Karpas-422 (cell line): ENCODE data around the gene YEATS2. TPM values are rescaled to one million over a fixed set of nuclear protein-coding genes. Genes with fewer than 3 reads are reported as not detected.

ENCODE experiments used
- DNase-seq: peaks from one replicate; pipeline ENCODE4 v3.0.0-alpha.2; 2015
- H2AFZ ChIP-seq: fragments of 200-600 bp; sonication (generic); 2 replicates; pipeline ENCODE4 v1.6.1; 2014; ENCODE audit warnings: antibody characterized with exemption, low read length, mixed read lengths
- H3K27ac ChIP-seq: fragments of 200-600 bp; sonication (generic); 2 replicates; pipeline ENCODE4 v1.5.1; 2014; ENCODE audit warnings: mild to moderate bottlenecking, low read length, moderate library complexity
- H3K27me3 ChIP-seq: fragments of 200-600 bp; sonication (generic); 2 replicates; pipeline ENCODE4 v1.6.1; 2014; ENCODE audit warnings: low read length, mixed read lengths
- H3K36me3 ChIP-seq: fragments of 200-600 bp; sonication (generic); 2 replicates; pipeline ENCODE4 v1.6.1; 2014; ENCODE audit warnings: low read length, mixed read lengths; ENCODE audit not compliant: insufficient read depth
- H3K4me1 ChIP-seq: fragments of 200-600 bp; sonication (generic); 2 replicates; pipeline ENCODE4 v1.6.1; 2014; ENCODE audit warnings: mild to moderate bottlenecking, low read length, mixed read lengths
- H3K4me2 ChIP-seq: fragments of 200-600 bp; sonication (generic); 2 replicates; pipeline ENCODE4 v1.6.1; 2014; ENCODE audit warnings: low read length, low read depth, mild to moderate bottlenecking; ENCODE audit not compliant: poor library complexity, severe bottlenecking
- H3K4me3 ChIP-seq: fragments of 200-600 bp; sonication (generic); 2 replicates; pipeline ENCODE4 v1.5.1; 2014; ENCODE audit warnings: mild to moderate bottlenecking, antibody characterized with exemption, low read length, mixed read lengths
- H3K79me2 ChIP-seq: fragments of 200-600 bp; sonication (generic); 2 replicates; pipeline ENCODE4 v1.6.1; 2014; ENCODE audit warnings: mild to moderate bottlenecking, low read length, mixed read lengths
- H3K9ac ChIP-seq: fragments of 200-600 bp; sonication (generic); 2 replicates; pipeline ENCODE4 v1.6.0; 2014; ENCODE audit warnings: low read length
- H3K9me2 ChIP-seq: fragments of 200-600 bp; sonication (generic), shearing (Covaris generic); replicated peaks from 2 replicates; pipeline ENCODE4 v1.6.0; 2014; ENCODE audit warnings: mild to moderate bottlenecking, low read length, moderate library complexity; ENCODE audit not compliant: insufficient read depth
- H3K9me3 ChIP-seq: fragments of 300-700, 200-600 bp; sonication (generic); 2 replicates; pipeline ENCODE4 v1.6.1; 2014; ENCODE audit warnings: low read length, mixed read lengths
- H4K20me1 ChIP-seq: fragments of 200-600 bp; sonication (generic); 2 replicates; pipeline ENCODE4 v1.6.1; 2014; ENCODE audit warnings: mild to moderate bottlenecking, antibody characterized with exemption, low read length, low read depth; ENCODE audit not compliant: insufficient read depth
- total RNA-seq: library from RNA; depleted of rRNA; stranded (reverse); fragments of >200 nt; shearing (Covaris generic); gene quantifications from 2 replicates; pipeline ENCODE4 v1.2.3, GENCODE V29; 2014; ENCODE audit warnings: low replicate concordance

Gene YEATS2
- total RNA-seq, 1 experiment from 2014 or later = 92.8 TPM

DNA sequence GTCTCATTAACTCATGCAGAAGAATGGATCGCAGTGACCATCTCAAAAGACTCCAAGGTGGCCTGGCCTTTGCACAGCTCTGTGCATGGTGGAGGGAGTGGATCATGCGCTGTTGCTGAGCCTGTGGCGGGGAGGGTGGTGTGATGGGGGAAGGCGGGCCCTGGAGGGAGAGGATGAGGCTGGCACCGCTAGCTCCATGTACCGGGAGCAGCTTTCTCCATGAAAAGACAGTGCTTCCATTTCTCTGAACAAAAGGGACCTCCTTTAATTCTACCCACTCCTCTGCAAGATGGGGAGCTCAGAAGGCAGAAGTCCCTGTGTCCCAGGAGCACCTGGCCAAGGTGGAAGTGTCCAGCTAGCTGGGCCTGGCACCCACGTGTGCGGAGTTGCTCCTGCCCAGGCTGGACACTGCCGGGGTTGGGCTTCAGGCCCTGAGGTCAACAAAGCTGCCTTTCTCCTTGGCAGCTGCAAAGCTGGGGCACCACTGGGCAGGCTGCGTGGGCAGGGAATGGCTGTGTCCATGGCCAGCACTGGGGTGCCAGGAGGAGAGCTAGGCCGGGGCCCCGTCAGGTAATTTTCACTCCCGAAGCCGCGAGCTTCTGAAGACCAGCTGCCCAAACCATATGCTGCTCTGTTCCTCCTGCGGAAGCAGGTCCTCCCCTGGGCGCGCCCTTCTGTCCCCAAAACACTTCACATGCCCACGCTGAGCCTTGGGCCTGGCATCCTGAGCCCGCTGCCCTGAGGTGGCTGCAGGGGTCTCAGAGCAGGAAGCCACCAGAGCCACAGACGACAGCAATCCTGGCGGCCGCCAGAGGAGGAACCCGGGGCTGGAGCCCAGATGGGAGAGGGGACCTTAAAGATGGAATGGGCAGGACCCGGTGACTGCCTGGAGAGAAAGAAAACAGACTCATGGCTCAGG is 121.4 kb downstream of the YEATS2 start:
- Histone ChIP-seq H3K4me2 (no peak overlapping the region), H3K79me2 (peaks cover 15% of the 10 kb centered on the region), H3K9ac (no peak overlapping the region), H4K20me1 (no peaks in the 10 kb centered on the region), H3K4me3 (no peak overlapping the region), H3K9me2 (no peaks in the 10 kb centered on the region), H3K9me3 (no peaks in the 10 kb centered on the region), H3K27me3 (no peaks in the 10 kb centered on the region), H3K27ac (no peak overlapping the region), H2AFZ (no peak overlapping the region), H3K36me3 (peaks cover 11% of the 10 kb centered on the region; the same call in 1 of the 2 replicates), H3K4me1 (peaks cover 4% of the 10 kb centered on the region)
- DNase-seq = no peak

- Histone ChIP-seq H2AFZ (no peak overlapping the region), H3K4me1 (peaks cover 8% of the 10 kb centered on the region), H3K79me2 (peaks cover 20% of the 10 kb centered on the region), H3K9ac (no peak overlapping the region), H3K27me3 (no peaks in the 10 kb centered on the region), H3K4me3 (no peak overlapping the region), H4K20me1 (no peaks in the 10 kb centered on the region), H3K36me3 (peaks cover 11% of the 10 kb centered on the region; the same call in 1 of the 2 replicates), H3K9me3 (no peaks in the 10 kb centered on the region), H3K4me2 (no peak overlapping the region), H3K27ac (no peak overlapping the region), H3K9me2 (no peaks in the 10 kb centered on the region)
- DNase-seq = no peak
Observed at GRCh38 chr3:183819831-183820230, 122.2 kb downstream of the YEATS2 start.

GRCh38 chr3:183822631-183823030 is 125.0 kb downstream of the YEATS2 start:
- Histone ChIP-seq H2AFZ (no peak overlapping the region), H4K20me1 (no peaks in the 10 kb centered on the region), H3K9me2 (no peaks in the 10 kb centered on the region), H3K27ac (no peak overlapping the region), H3K79me2 (peaks cover 20% of the 10 kb centered on the region), H3K4me2 (no peak overlapping the region), H3K36me3 (no peaks in the 10 kb centered on the region), H3K27me3 (no peaks in the 10 kb centered on the region), H3K9ac (no peak overlapping the region), H3K9me3 (no peaks in the 10 kb centered on the region), H3K4me3 (no peak overlapping the region), H3K4me1 (peaks cover 12% of the 10 kb centered on the region)
- no peak for DNase-seq

GRCh38 chr3:183823963-183824362 is 126.4 kb downstream of the YEATS2 start:
- H2AFZ ChIP-seq = no peak overlapping the region
- DNase-seq = no peak
- no peaks in the 10 kb centered on the region for H4K20me1 ChIP-seq
- H3K9me2 ChIP-seq = no peaks in the 10 kb centered on the region
- H3K4me2 ChIP-seq = peak overlapping the region; percentile 91
- peaks cover 12% of the 10 kb centered on the region for H3K4me1 ChIP-seq
- H3K27me3 ChIP-seq = no peaks in the 10 kb centered on the region
- no peaks in the 10 kb centered on the region; the same call in 1 of the 2 replicates for H3K36me3 ChIP-seq
- H3K79me2 ChIP-seq = peaks cover 20% of the 10 kb centered on the region
- H3K27ac ChIP-seq = no peak overlapping the region
- peak overlapping the region; percentile 78 for H3K9ac ChIP-seq
- H3K9me3 ChIP-seq = no peaks in the 10 kb centered on the region
- H3K4me3 ChIP-seq = peak overlapping the region; percentile 86

- Histone ChIP-seq H3K79me2 (peaks cover 20% of the 10 kb centered on the region), H3K4me1 (peaks cover 12% of the 10 kb centered on the region), H3K27me3 (no peaks in the 10 kb centered on the region), H3K4me2 (peak overlapping the region; percentile 91), H3K9ac (peak overlapping the region; percentile 78), H4K20me1 (no peaks in the 10 kb centered on the region), H3K36me3 (no peaks in the 10 kb centered on the region; the same call in 1 of the 2 replicates), H3K9me3 (no peaks in the 10 kb centered on the region), H3K4me3 (peak overlapping the region; percentile 86), H2AFZ (peak overlapping the region; percentile 82), H3K27ac (peak overlapping the region; percentile 43), H3K9me2 (no peaks in the 10 kb centered on the region)
- DNase-seq = peak; percentile 66
Observed at GRCh38 chr3:183824761-183825455, 127.3 kb downstream of the YEATS2 start.

DNA sequence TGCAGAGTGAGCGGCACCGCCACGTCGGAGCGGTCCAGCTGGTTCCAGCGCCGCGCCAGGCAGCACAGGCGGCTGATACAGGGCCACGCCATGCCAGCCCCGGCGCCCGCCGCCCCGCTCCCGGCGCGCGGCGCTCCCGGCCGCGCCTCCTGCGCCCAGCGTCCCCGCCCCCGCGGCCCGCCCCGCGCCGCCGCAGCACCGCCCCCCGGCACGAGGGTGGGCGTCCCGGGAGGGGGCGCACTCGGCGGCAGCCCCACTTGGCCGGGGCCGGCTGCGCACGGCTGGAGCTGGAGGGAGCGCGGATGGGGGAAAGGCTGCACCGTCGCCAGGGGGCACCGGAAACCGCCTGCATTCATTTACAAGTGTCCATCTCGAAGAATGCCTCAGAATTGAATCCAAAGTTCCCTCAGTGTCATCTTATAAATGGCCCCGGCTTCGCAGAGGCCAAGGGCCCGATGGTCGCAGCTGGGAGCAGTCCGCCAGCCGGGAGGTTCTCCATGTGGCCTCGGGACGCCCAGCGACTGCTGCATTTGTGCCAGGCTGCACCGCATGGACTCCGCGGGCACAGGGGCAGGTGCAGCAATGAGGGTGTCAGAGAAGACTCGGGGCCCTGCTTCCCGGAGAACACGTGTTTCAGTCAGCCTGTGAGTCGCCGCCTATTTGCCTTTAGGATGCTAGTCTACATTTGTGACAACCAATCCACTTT is 128.0 kb downstream of the YEATS2 start, which contains the start of gene MAP6D1:
MAP6D1 (minus strand) TSS at position 122 of the 706 bp plus-strand sequence; CDS start at position 92, 30 bp downstream.
- H3K9me3 ChIP-seq = no peaks in the 10 kb centered on the region
- H3K4me2 ChIP-seq = peak within 1 kb of the TSS; percentile 91
- H3K27ac ChIP-seq = peak within 1 kb of the TSS; percentile 43
- H3K9ac ChIP-seq = peak within 1 kb of the TSS; percentile 78
- peak; percentile 94 for DNase-seq
- no peaks in the 10 kb centered on the region for H3K27me3 ChIP-seq
- peaks cover 12% of the 10 kb centered on the region for H3K4me1 ChIP-seq
- H3K9me2 ChIP-seq = no peaks in the 10 kb centered on the region
- H3K36me3 ChIP-seq = no peaks in the 10 kb centered on the region; the same call in 1 of the 2 replicates
- H3K4me3 ChIP-seq = peak within 1 kb of the TSS; percentile 86
- H2AFZ ChIP-seq = peak within 1 kb of the TSS; percentile 82
- no peaks in the 10 kb centered on the region for H4K20me1 ChIP-seq
- peaks cover 20% of the 10 kb centered on the region for H3K79me2 ChIP-seq

- H3K27ac ChIP-seq = no peak overlapping the region
- no peaks in the 10 kb centered on the region for H3K9me2 ChIP-seq
- no peaks in the 10 kb centered on the region for H4K20me1 ChIP-seq
- H3K9ac ChIP-seq = no peak overlapping the region
- H3K4me3 ChIP-seq = no peak overlapping the region
- DNase-seq = no peak
- H2AFZ ChIP-seq = no peak overlapping the region
- H3K9me3 ChIP-seq = no peaks in the 10 kb centered on the region
- H3K4me1 ChIP-seq = peaks cover 12% of the 10 kb centered on the region
- no peaks in the 10 kb centered on the region for H3K27me3 ChIP-seq
- H3K79me2 ChIP-seq = peaks cover 20% of the 10 kb centered on the region
- H3K4me2 ChIP-seq = no peak overlapping the region
- peaks cover 3% of the 10 kb centered on the region; the same call in 1 of the 2 replicates for H3K36me3 ChIP-seq
Observed at GRCh38 chr3:183826448-183827250, 129.1 kb downstream of the YEATS2 start.
